K562 (cell line): ENCODE data around the gene NOPCHAP1. TPM values are rescaled to one million over a fixed set of nuclear protein-coding genes. Genes with fewer than 3 reads are reported as not detected.

Experiments
- ATAC-seq: fragments of 200-7000 bp; cut with Tn5 transposase; 3 replicates; pipeline ENCODE4 v1.9.1; 2020; ENCODE audit warnings: moderate library complexity
- BruUV-seq: library from RNA; stranded (reverse); fragments of 400-500 nt; replicated peaks from 2 replicates; lab custom pipeline; 2021; lab: Mats Ljungman, UMichigan
- CTCF ChIA-PET: fragments of 300-600 bp; formaldehyde crosslinking; extraction: SDS; loops from one replicate; lab custom pipeline; 2021; ENCODE audit warnings: low intra/inter-chr PET ratio; lab: Yijun Ruan, JAX
- POLR2A ChIA-PET: fragments of 300-600, 350-650 bp; sonication (Branson Sonifier 250); formaldehyde crosslinking; extraction: SDS; loops from one replicate; lab custom pipeline; 2021; ENCODE audit warnings: antibody characterized with exemption, inconsistent platforms; lab: Yijun Ruan, JAX
- DNase-seq, 4 experiments: peaks; one replicate each; pipeline versions ENCODE4 v3.0.0 to v3.0.0-alpha.2; 2011 to 2018; ENCODE audit warnings: low spot score in 3 of 4, mixed read lengths in 3 of 4; ENCODE audit errors: extremely low read depth in 1 of 4
- FAIRE-seq: peaks from 2 replicates; lab custom pipeline; 2011; peaks lifted over from hg19 to GRCh38; lab: Jason Lieb, UNC
- H2AFZ ChIP-seq: 2 replicates; pipeline ENCODE4 v1.6.0; 2011; ENCODE audit warnings: low read depth, low read length, control low read depth, inconsistent platforms
- H3K27ac ChIP-seq: fragments of 200-600 bp; 3 replicates; pipeline ENCODE4 v1.8.0; 2011; ENCODE audit warnings: low read depth, mild to moderate bottlenecking, control low read depth, inconsistent platforms, low read length, moderate library complexity, mixed read lengths; ENCODE audit errors: extremely low read depth
- H3K27me3 ChIP-seq, 2 experiments: fragments of 300-600 bp in 1 of 2; 2 replicates in 1 of 2; 3 replicates in 1 of 2; pipeline versions ENCODE4 v1.6.0 to v1.8.0; 2011; ENCODE audit warnings: inconsistent platforms in 2 of 2, low read length in 2 of 2, mild to moderate bottlenecking in 1 of 2, mixed read lengths in 1 of 2, moderate library complexity in 1 of 2; ENCODE audit not compliant: control insufficient read depth in 2 of 2, insufficient read depth in 2 of 2
- H3K36me3 ChIP-seq: fragments of 300-600 bp; 3 replicates; pipeline ENCODE4 v1.8.0; 2011; ENCODE audit warnings: mild to moderate bottlenecking, low read length, inconsistent platforms; ENCODE audit not compliant: control insufficient read depth, insufficient read depth
- H3K4me1 ChIP-seq, 2 experiments: fragments of 200-600 bp in 1 of 2; replicated peaks in 1 of 2; 2 replicates in 1 of 2; 3 replicates in 1 of 2; pipeline versions ENCODE4 v1.5.1 to v1.8.0; 2011; ENCODE audit warnings: inconsistent platforms in 2 of 2, low read length in 2 of 2, mild to moderate bottlenecking in 1 of 2, mixed read lengths in 1 of 2, moderate library complexity in 1 of 2; ENCODE audit not compliant: control insufficient read depth in 2 of 2, insufficient read depth in 2 of 2
- H3K4me2 ChIP-seq: 2 replicates; pipeline ENCODE4 v1.6.1; 2011; ENCODE audit warnings: low read length, control low read depth, inconsistent platforms, mixed read lengths; ENCODE audit not compliant: insufficient read depth
- H3K4me3 ChIP-seq: fragments of 200-600 bp; sonication (generic), shearing (Covaris generic); 2 replicates; pipeline ENCODE4 v1.5.1; 2016; ENCODE audit warnings: control low read depth, inconsistent platforms
- H3K79me2 ChIP-seq: fragments of 200-600 bp; 3 replicates; pipeline ENCODE4 v1.8.0; 2011; ENCODE audit warnings: low read length, inconsistent platforms; ENCODE audit not compliant: control insufficient read depth, insufficient read depth
- H3K9ac ChIP-seq, 2 experiments: 2 replicates each; pipeline versions ENCODE4 v1.6.0 to v1.6.1; 2011; ENCODE audit warnings: low read depth in 2 of 2, low read length in 2 of 2, control low read depth in 1 of 2, inconsistent platforms in 1 of 2, mild to moderate bottlenecking in 1 of 2, mixed read lengths in 1 of 2; ENCODE audit not compliant: insufficient read depth in 1 of 2
- H3K9me1 ChIP-seq: one replicate; pipeline ENCODE4 v1.6.0; 2011; ENCODE audit warnings: inconsistent platforms, mild to moderate bottlenecking, low read length, moderate library complexity; ENCODE audit not compliant: control insufficient read depth, insufficient read depth
- H3K9me3 ChIP-seq: replicated peaks from 2 replicates; pipeline ENCODE4 v1.5.1; 2011; ENCODE audit warnings: low read depth, low read length, inconsistent platforms; ENCODE audit not compliant: control insufficient read depth, insufficient read depth
- H4K20me1 ChIP-seq: replicated peaks from 2 replicates; pipeline ENCODE4 v1.6.1; 2011; ENCODE audit warnings: low read length, inconsistent platforms, mixed read lengths; ENCODE audit not compliant: control insufficient read depth, insufficient read depth
- BMI1 ChIP-seq: fragments of 150-350 bp; IDR thresholded peaks from 2 replicates; pipeline ENCODE4 v1.6.1; 2014; ENCODE audit warnings: low read length
- CTBP1 ChIP-seq: fragments of 450-650 bp; IDR thresholded peaks from 2 replicates; pipeline ENCODE4 v1.6.1; 2016; ENCODE audit warnings: borderline replicate concordance
- HDAC8 ChIP-seq: fragments of 450-650 bp; IDR thresholded peaks from 2 replicates; pipeline ENCODE4 v1.6.1; 2016; ENCODE audit warnings: mild to moderate bottlenecking, missing genetic modification characterization, moderate library complexity, missing compliant biosample characterization
- HNRNPK ChIP-seq: fragments of 200-400 bp; formaldehyde crosslinking; IDR thresholded peaks from one replicate; pipeline ENCODE4 v1.6.1; 2018; ENCODE audit warnings: mild to moderate bottlenecking, low read depth, low read length; ENCODE audit not compliant: poor library complexity, severe bottlenecking
- HSF4 ChIP-seq: fragments of 250-450 bp; sonication (Bioruptor Pico); IDR thresholded peaks from 2 replicates; pipeline ENCODE4 v2.1.2; 2022; ENCODE audit warnings: mild to moderate bottlenecking, moderate library complexity, borderline replicate concordance
- KAT8 ChIP-seq: fragments of 450-650 bp; IDR thresholded peaks from 2 replicates; pipeline ENCODE4 v1.6.1; 2016; ENCODE audit warnings: low read depth, mild to moderate bottlenecking
- MAZ ChIP-seq, 2 experiments: fragments of 450-650 bp in 1 of 2; sonication (generic) in 1 of 2; formaldehyde crosslinking; IDR thresholded peaks in 1 of 2; conservative IDR thresholded peaks in 1 of 2; 2 replicates each; pipeline versions ENCODE4 v1.4.0 to v1.5.0; 2020; ENCODE audit warnings: mild to moderate bottlenecking in 1 of 2, missing genetic modification reagents in 1 of 2
- NCOA4 ChIP-seq: fragments of 450-650 bp; IDR thresholded peaks from 2 replicates; pipeline ENCODE4 v1.6.1; 2018; ENCODE audit warnings: mild to moderate bottlenecking; ENCODE audit not compliant: partially characterized antibody
- NFYB ChIP-seq: IDR thresholded peaks from 2 replicates; pipeline ENCODE4 v1.6.1; 2011; ENCODE audit warnings: mild to moderate bottlenecking, moderate library complexity; ENCODE audit not compliant: insufficient read length; ENCODE audit errors: extremely low read depth
- POLR2AphosphoS2 ChIP-seq: IDR thresholded peaks from 2 replicates; pipeline ENCODE4 v1.6.1; 2012; ENCODE audit warnings: low read length, improper control_type of control experiment
- SAFB ChIP-seq: fragments of 200-400 bp; formaldehyde crosslinking; IDR thresholded peaks from 2 replicates; pipeline ENCODE4 v1.6.1; 2017; ENCODE audit warnings: low read depth, low read length, borderline replicate concordance
- SLC30A9 ChIP-seq: fragments of 250-450 bp; sonication (Bioruptor Pico); IDR thresholded peaks from 2 replicates; pipeline ENCODE4 v1.8.0; 2022; ENCODE audit warnings: mild to moderate bottlenecking, moderate library complexity
- ZNF212 ChIP-seq: fragments of 450-650 bp; formaldehyde crosslinking; IDR thresholded peaks from 2 replicates; pipeline ENCODE4 v1.4.0; 2020; ENCODE audit warnings: mild to moderate bottlenecking
- whole genome bisulfite sequencing: fragments of 100-300 bp; shearing (Covaris generic); methylation state at CpG from one replicate; pipeline ENCODE4 v1.1.6; 2016; ENCODE audit warnings: low coverage, mixed read lengths; ENCODE audit not compliant: insufficient coverage; ENCODE audit errors: missing lambda C conversion rate; 5-methylcytosine and 5-hydroxymethylcytosine counted together
- in situ Hi-C: fragments of 300-500 bp; cut with MboI; formaldehyde crosslinking; loops from 4 replicates; pipeline ENCODE4 v1.15.0; 2018; ENCODE audit warnings: inconsistent platforms, mixed read lengths
- intact Hi-C: fragments of 100-400 bp; cut with micrococcal nuclease; formaldehyde crosslinking; loops from 2 replicates; pipeline ENCODE4 v1.14.2; 2022
- polyA plus RNA-seq, 8 experiments: library from polyadenylated mRNA; depleted of rRNA in 4 of 8; stranded (reverse) in 5 of 8; unstranded in 3 of 8; fragments of >200 nt; fragmentation: Nextera tagmentation in 2 of 8; fragmentation: Illumina TruSeq in 1 of 8; extraction: Ambion mirVana in 2 of 8; extraction: Trizol in 1 of 8; gene quantifications; 2 replicates each; pipeline versions ENCODE4 v1.2.1 to v1.2.3, GENCODE V29; 2011 to 2014; ENCODE audit warnings: inconsistent platforms in 1 of 8, missing spikeins in 1 of 8
- total RNA-seq, 7 experiments: library from RNA; depleted of rRNA in 6 of 7; stranded (reverse); fragments of >200 nt in 6 of 7; fragmentation: Illumina TruSeq in 2 of 7; extraction: Trizol in 2 of 7; gene quantifications; 2 replicates each; pipeline versions ENCODE4 v1.2.1 to v1.2.3, GENCODE V29; 2011 to 2021; ENCODE audit warnings: low replicate concordance in 1 of 7
- TF ChIP-seq, protein P1 (sequence below), 2 experiments: fragments of 450-650 bp; IDR thresholded peaks; 2 replicates each; pipeline ENCODE4 v1.6.1; 2016; ENCODE audit warnings: mild to moderate bottlenecking in 2 of 2, borderline replicate concordance in 1 of 2, low read depth in 1 of 2, moderate library complexity in 1 of 2

The NOPCHAP1 gene
- total and polyA plus RNA-seq, 9 of the 15 experiments (the other 6 are each of a cell fraction or from before 2014, with no cell fraction given), result 19.4 to 108 (median 33.4) TPM

- ChIA-PET POLR2A (no interaction called here), CTCF (no interaction called here)
- in situ Hi-C loops, result no loop called here
- DNase-seq (no peak), ATAC-seq (no peak), FAIRE-seq (no peak)
- Histone ChIP-seq H3K79me2 (no peaks in the 10 kb centered on the region), H3K9me1 (no peaks in the 10 kb centered on the region), H3K4me3 (no peak overlapping the region), H3K27ac (no peak overlapping the region), H3K4me2 (no peak overlapping the region), H4K20me1 (no peaks in the 10 kb centered on the region), H3K9me3 (no peaks in the 10 kb centered on the region), H3K9ac (no peak overlapping the region), H3K27me3 (peaks cover 3 to 14% of the 10 kb centered on the region in 2 experiments; a peak in 2 of 5 replicates), H2AFZ (no peak overlapping the region), H3K4me1 (peaks cover 0 to 3% of the 10 kb centered on the region in 2 experiments; a peak in 1 of 5 replicates), H3K36me3 (no peaks in the 10 kb centered on the region)
- 10% methylated on average over 6 of the region's 7 CpGs for WGBS
- no TSS peak for BruUV-seq
- intact Hi-C loops, result no loop called here
- TF ChIP-seq MAZ (CRISPR knock-in tag; conservative IDR thresholded peaks at IDR 0.05 in 1 of 2, IDR thresholded peaks at IDR 0.05 in 1 of 2) (no peak), SLC30A9 (CRISPR knock-in tag) (no peak), HSF4 (no peak), CTBP1 (no peak), BMI1 (no peak), HDAC8 (tag) (no peak), NFYB (no peak), HNRNPK (no peak), KAT8 (no peak), ZNF212 (no peak), NCOA4 (no peak), SAFB (no peak), POLR2AphosphoS2 (no peak)
- TF ChIP-seq, protein P1, sequence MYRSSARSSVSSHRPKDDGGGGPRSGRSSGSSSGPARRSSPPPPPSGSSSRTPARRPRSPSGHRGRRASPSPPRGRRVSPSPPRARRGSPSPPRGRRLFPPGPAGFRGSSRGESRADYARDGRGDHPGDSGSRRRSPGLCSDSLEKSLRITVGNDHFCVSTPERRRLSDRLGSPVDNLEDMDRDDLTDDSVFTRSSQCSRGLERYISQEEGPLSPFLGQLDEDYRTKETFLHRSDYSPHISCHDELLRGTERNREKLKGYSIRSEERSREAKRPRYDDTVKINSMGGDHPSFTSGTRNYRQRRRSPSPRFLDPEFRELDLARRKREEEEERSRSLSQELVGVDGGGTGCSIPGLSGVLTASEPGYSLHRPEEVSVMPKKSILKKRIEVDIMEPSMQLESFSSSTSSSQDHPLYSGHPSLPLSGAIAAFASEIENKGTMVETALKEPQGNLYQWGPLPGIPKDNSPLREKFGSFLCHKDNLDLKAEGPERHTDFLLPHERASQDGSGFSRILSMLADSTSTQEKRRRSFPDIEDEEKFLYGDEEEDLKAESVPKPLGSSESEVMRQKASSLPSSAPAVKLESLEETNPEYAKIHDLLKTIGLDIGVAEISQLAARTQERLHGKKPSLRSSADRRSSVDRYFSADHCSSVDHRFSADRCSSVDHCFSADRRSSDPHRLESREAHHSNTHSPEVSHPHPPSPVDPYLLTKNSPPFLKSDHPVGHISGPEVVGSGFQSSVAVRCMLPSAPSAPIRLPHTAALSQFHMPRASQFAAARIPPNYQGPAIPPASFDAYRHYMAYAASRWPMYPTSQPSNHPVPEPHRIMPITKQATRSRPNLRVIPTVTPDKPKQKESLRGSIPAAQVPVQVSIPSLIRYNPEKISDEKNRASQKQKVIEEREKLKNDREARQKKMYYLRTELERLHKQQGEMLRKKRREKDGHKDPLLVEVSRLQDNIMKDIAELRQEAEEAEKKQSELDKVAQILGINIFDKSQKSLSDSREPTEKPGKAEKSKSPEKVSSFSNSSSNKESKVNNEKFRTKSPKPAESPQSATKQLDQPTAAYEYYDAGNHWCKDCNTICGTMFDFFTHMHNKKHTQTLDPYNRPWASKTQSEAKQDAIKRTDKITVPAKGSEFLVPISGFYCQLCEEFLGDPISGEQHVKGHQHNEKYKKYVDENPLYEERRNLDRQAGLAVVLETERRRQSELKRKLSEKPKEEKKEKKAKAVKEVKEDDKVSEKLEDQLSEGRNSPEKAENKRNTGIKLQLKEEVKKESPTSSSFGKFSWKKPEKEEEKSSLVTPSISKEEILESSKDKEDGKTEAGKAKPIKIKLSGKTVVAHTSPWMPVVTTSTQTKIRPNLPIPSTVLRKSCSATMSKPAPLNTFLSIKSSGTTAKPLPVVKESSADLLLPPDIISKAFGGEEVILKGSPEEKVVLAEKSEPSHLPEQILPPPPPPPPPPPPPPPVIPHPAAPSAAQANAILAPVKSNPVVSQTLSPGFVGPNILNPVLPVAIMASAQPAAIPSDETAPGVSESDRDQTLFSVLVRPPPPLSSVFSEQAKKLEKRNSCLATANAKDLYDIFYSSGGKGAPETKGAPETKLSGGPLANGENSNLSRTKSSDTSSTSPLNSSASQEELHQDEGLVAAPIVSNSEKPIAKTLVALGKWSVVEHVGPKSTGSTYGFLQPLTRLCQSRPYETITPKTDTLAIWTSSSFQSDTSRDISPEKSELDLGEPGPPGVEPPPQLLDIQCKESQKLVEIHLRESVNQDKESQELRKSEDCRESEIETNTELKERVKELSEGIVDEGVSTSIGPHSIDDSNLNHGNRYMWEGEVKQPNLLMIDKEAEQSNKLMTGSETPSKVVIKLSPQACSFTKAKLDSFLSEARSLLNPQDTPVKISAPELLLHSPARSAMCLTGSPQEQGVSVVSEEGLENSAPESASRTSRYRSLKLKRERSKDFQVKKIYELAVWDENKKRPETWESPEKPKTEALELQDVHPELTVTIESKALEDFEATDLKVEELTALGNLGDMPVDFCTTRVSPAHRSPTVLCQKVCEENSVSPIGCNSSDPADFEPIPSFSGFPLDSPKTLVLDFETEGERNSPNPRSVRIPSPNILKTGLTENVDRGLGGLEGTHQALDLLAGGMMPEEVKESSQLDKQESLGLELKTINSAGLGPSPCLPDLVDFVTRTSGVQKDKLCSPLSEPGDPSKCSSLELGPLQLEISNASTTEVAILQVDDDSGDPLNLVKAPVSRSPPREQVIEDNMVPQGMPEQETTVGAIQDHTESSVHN (IDR thresholded peaks at IDR 0.05; ENCODE audit: borderline replicate concordance in 1 of 2, low read depth in 1 of 2), result no peak
Observed at GRCh38 chr12:104974626-104975290, 11.4 kb upstream of the NOPCHAP1 start.
